SK-N-MC (cell line): ENCODE data around the gene DAD1.

Experiments used
- DNase-seq: peaks from one replicate; pipeline ENCODE4 v3.0.0-alpha.2; 2011; ENCODE audit warnings: low read depth, low spot score
- H3K27ac ChIP-seq: fragments of 200-600 bp; sonication (generic); 2 replicates; pipeline ENCODE4 v1.5.1; 2016; ENCODE audit warnings: mixed run types
- H3K36me3 ChIP-seq: fragments of 200-600 bp; sonication (generic); 2 replicates; pipeline ENCODE4 v1.6.1; 2017; ENCODE audit warnings: antibody characterized with exemption, low read length, mixed read lengths; ENCODE audit not compliant: insufficient read depth
- H3K4me3 ChIP-seq: fragments of 200-600 bp; sonication (generic); 2 replicates; pipeline ENCODE4 v1.5.1; 2016
- H3K9ac ChIP-seq: fragments of 200-600 bp; sonication (generic); 2 replicates; pipeline ENCODE4 v1.8.0; 2017; ENCODE audit warnings: mixed run types, mixed read lengths; ENCODE audit not compliant: insufficient read length
- H3K9me3 ChIP-seq: fragments of 200-600 bp; sonication (generic); 2 replicates; pipeline ENCODE4 v1.6.1; 2017; ENCODE audit warnings: low read depth, mild to moderate bottlenecking, antibody characterized with exemption, low read length, moderate library complexity, mixed read lengths
- EZH2 ChIP-seq: fragments of 200-600 bp; sonication (generic); IDR thresholded peaks from one replicate; pipeline ENCODE4 v1.6.1; 2017; ENCODE audit warnings: antibody characterized with exemption
- FOXP2 ChIP-seq: optimal IDR thresholded peaks from 2 replicates; pipeline ENCODE3; 2011; ENCODE audit warnings: mild to moderate bottlenecking, moderate library complexity; ENCODE audit not compliant: insufficient read depth; ENCODE audit errors: extremely low read length, control extremely low read depth
- POLR2AphosphoS5 ChIP-seq: IDR thresholded peaks from 2 replicates; pipeline ENCODE4 v1.6.1; 2012; ENCODE audit warnings: mild to moderate bottlenecking, low read depth, low read length, borderline replicate concordance

The DAD1 gene

DNA sequence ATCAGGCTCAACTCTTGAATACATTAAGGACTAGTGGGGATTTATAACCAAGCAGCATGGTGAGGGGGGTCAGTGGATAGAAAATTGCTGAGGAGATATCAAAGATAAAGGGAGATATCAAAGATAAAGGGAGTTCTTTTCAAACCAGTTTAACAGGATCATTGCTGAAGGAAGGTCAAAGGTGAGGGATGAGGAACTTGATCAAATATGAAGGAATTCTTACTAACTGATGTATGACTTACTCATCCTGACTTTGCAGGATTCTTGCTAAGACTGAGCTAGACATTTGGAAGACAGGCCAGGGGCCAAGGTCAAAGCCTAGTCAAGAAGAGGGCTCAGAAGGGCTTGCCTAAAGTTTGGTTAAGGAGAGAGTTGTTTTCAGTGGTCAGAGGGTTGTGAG lies 13.8 kb upstream of the DAD1 start:
- Histone ChIP-seq H3K9me3 (no peaks in the 10 kb centered on the region), H3K27ac (no peak overlapping the region), H3K36me3 (peaks cover 28% of the 10 kb centered on the region; the same call in 1 of the 2 replicates), H3K4me3 (no peak overlapping the region), H3K9ac (no peak overlapping the region)
- no peak for DNase-seq
- no peak for TF ChIP-seq EZH2
- no peak for TF ChIP-seq POLR2AphosphoS5
- no peak for TF ChIP-seq FOXP2

DNA sequence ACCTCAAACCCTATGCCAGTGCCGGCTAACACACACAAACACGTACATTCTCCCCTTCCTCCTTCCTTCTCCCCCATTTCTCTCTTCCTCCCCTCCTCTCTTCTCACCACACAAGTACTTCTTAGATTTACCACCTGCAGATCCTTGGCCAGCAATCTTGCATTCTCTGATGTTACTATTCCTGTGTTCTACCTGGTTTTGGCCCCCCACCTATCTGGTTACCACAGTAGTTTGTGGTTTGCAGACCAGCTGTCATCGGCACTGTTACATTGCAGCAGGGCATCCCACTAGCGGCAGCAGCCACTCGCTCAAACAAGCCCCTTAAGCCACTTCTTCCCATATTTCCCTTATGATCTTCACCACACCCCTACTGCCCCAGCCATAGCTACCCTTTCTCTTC lies 13.0 kb upstream of the DAD1 start:
- Histone ChIP-seq H3K27ac (no peak overlapping the region), H3K36me3 (peaks cover 25% of the 10 kb centered on the region; the same call in 1 of the 2 replicates), H3K4me3 (no peak overlapping the region), H3K9ac (no peak overlapping the region), H3K9me3 (no peaks in the 10 kb centered on the region)
- TF ChIP-seq EZH2 = no peak
- TF ChIP-seq POLR2AphosphoS5 = no peak
- TF ChIP-seq FOXP2 = no peak
- no peak for DNase-seq

DNA sequence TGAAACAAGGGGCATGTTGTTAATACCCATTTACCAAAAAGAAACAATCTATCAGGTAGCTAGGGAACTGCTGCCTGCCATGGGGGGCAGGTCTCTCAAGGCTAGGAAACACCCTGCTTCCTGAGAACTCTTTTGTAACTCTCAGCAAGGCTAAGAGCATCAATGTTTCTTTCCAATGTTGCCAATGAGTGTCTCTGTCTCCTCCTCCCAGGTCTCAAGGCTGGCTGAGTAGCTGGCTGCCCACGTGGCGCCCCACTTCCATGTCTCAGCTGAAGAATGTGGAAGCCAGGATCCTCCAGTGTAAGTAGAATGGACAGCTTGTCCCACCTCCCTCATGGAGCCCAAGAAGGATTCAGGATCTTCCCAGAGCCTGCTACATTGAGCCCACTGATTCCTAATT lies 12.4 kb upstream of the DAD1 start:
- H3K27ac ChIP-seq = no peak overlapping the region
- no peak overlapping the region for H3K9ac ChIP-seq
- H3K9me3 ChIP-seq = no peaks in the 10 kb centered on the region
- H3K36me3 ChIP-seq = peaks cover 23% of the 10 kb centered on the region; the same call in 1 of the 2 replicates
- H3K4me3 ChIP-seq = no peak overlapping the region
- TF ChIP-seq FOXP2 = no peak
- TF ChIP-seq EZH2 = no peak
- no peak for TF ChIP-seq POLR2AphosphoS5
- no peak for DNase-seq

DNA sequence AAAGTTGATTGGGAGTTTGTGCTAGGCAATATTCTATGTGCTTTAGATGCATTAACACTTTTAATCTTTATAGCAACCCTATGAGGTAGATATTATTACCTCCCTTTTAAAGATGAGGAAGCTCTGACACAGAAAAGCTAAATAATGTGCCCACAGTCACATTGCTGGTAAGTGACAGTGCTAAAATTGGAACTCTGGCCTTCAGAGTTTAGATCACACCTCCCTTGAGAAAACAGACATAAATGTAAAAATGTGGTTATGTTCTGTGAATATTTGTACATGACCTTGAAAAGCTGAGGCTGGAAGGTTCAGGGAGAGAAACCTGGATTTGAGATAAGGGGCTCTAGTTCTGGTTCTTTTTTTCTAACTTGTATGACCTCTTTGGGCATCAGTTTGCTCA lies 11.0 kb upstream of the DAD1 start:
- H3K27ac ChIP-seq = no peak overlapping the region
- 0 out of 2 replicates have a peak overlapping the region, but pooled peaks have one; percentile 3 for H3K4me3 ChIP-seq
- H3K9ac ChIP-seq = no peak overlapping the region
- TF ChIP-seq EZH2 (no peak), FOXP2 (no peak), POLR2AphosphoS5 (no peak)
- H3K9me3 ChIP-seq = no peaks in the 10 kb centered on the region
- DNase-seq = no peak
- peaks cover 18% of the 10 kb centered on the region; the same call in 1 of the 2 replicates for H3K36me3 ChIP-seq

DNA sequence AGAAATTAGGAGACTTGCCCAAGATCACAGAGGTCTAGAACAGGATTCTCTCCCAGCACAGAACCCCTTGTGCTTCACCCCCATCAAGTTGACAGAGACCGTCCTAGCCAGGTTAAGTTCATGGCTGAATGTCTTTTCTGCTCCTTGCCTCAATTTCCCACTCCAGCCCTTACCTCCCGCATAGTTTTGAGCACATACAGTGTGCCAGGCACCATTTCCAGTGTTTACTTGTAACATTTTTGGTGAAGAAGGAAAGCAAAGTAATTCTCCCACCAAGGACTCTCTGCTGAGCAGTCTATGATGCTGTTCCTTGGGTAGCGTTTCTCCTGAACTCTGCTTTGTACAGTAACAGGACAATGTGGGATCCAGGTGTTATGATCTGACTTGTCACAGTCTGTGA lies 10.3 kb upstream of the DAD1 start:
- peak overlapping the region; percentile 95 for H3K4me3 ChIP-seq
- DNase-seq = no peak
- no peak overlapping the region for H3K27ac ChIP-seq
- H3K36me3 ChIP-seq = peaks cover 14% of the 10 kb centered on the region; the same call in 1 of the 2 replicates
- peak overlapping the region; percentile 85 for H3K9ac ChIP-seq
- TF ChIP-seq EZH2 = no peak
- no peak for TF ChIP-seq FOXP2
- no peak for TF ChIP-seq POLR2AphosphoS5
- H3K9me3 ChIP-seq = no peaks in the 10 kb centered on the region

DNA sequence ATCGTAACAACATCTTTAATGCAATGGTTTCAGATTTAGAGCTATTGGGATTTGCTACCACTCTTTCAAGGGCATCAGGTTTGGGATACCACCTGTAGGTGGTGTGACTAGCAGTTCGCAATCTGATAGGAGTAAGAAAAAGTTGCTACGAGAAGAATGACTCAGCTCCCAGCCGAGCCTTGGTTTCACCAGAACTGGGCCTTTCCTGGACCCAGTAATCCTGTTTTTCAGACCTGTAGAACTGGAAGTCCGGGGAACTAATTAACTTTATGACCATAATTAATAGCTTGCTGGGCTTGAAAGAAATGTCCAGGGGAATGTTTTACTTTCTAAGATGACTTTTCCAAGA lies 9.8 kb upstream of the DAD1 start:
- Histone ChIP-seq H3K4me3 (peak overlapping the region; percentile 95), H3K9ac (peak overlapping the region; percentile 85), H3K9me3 (no peaks in the 10 kb centered on the region), H3K27ac (no peak overlapping the region), H3K36me3 (peaks cover 14% of the 10 kb centered on the region; the same call in 1 of the 2 replicates)
- TF ChIP-seq FOXP2 (no peak), EZH2 (no peak), POLR2AphosphoS5 (no peak)
- DNase-seq = no peak

DNA sequence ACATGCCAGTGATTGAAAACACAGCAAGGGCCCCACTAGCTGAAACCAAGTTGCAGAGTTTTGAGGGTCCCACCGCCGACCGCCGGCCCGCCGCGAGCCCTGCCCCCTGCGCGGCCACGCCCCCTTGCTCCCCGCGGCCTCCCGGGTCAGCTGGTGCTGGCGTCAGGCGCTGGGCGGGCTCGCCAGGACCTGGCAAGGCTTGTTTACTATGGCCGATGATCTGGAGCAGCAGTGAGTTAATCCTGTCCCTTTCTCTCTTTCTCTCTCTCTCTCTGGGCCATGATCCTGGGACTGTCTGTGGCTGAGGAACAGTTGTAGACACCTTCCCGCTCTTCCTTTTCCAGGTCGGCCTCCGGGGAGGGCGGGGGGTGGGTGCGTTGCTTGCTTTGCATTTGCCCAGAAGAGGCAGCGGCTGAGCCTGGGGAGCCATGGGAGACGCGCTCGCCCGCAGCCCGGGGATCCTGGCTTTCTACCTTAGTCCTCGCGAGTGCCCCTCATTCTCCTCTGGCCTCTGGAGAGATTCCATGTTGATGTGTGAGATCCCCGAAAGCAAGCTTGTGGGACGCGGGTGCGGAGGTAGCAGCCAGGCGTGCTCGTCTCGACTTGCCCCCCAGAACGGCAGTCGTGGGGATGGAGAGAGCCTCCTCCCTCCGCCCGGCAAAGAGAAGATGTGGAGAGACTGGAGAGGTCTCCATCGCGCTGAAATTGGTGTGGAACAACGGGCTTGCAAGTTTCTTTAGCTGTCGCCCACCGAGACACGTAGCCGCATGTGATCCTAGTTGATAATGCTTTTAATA lies 9.3 kb upstream of the DAD1 start, which contains the start of gene ABHD4:
Gene ABHD4 (plus strand): TSS at position 202 of the 797 bp plus-strand sequence. CDS start 7 bp downstream, at position 209.
- Histone ChIP-seq H3K36me3 (peaks cover 12% of the 10 kb centered on the region; the same call in 1 of the 2 replicates), H3K9ac (peak within 1 kb of the TSS; percentile 85), H3K4me3 (peak within 1 kb of the TSS; percentile 95), H3K9me3 (no peaks in the 10 kb centered on the region), H3K27ac (no peak within 1 kb of the TSS)
- TF ChIP-seq FOXP2 (peak; percentile 34), EZH2 (no peak), POLR2AphosphoS5 (peak; percentile 42; the same call in 1 of the 2 replicates)
- DNase-seq = no peak

DNA sequence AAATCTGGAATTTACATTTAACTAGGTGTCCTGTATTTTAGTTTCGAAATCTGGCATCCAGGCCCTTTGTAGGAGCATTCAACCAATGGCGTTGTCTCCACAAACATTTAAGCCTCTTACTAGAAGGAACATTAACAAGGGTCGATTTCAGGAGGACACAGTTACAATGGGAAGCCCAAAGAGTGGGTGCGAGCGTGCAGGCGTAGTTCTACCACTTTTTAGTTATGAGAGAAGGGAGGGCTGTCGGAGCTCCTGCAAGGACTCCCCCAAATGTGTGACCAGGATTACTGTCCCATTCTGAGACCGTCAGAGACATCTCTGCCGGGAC lies 8.7 kb upstream of the DAD1 start:
- no peak for TF ChIP-seq EZH2
- TF ChIP-seq FOXP2 = no peak
- no peak for TF ChIP-seq POLR2AphosphoS5
- H3K27ac ChIP-seq = no peak overlapping the region

More for the DNA sequence above, 8.7 kb upstream of the DAD1 start:
- Histone ChIP-seq H3K4me3 (peak overlapping the region; percentile 95), H3K9ac (peak overlapping the region; percentile 85), H3K36me3 (peaks cover 9% of the 10 kb centered on the region; the same call in 1 of the 2 replicates), H3K9me3 (no peaks in the 10 kb centered on the region)
- no peak for DNase-seq
